Activated naive CD8-positive, alpha-beta T cell treated with anti-CD3 and anti-CD28 coated beads, Interleukin-2, amount 50 U/mL, for 16 hours (primary cell): ENCODE data around the gene MORN1.

Source experiments
- DNase-seq: peaks from one replicate; pipeline ENCODE4 v3.0.0-alpha.2; 2020; ENCODE audit warnings: low read depth, low spot score

The MORN1 gene

DNA sequence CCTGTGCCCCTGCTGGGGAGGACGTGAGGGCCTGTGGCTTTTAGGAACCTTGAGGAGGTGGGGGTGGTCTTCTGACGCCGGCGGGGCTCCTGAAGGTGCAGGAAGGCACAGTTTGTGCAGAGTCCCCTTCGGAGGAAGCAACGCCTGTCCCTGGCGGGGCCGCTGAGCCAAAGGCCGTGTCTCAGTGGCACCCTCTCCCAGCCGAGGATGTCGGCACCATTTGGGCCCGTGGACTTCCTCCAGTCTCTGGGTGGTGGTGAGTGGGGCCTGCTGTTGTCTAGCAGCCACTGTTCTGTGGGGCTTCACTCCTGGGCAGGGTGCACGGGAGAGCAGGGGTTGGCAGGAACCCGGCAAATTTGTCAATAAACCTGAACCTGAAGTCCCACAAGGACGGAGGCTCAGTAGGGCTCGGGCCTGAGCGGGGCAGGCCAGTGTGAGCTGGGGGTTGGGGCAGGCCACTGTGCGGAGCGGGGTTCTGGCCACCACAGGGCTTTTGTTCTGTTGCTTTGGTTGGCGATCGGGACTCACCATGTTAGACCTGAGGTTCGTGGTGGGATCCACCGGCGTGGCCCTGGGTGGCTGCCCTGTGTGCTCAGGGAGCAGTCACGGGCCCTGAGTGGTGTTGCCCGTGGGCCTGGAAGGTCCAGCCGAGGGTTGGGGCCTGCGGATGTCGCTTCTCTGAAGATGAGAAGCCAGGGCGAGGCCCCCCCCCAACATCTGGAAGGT lies 98.5 kb downstream of the MORN1 start:
- no peak for DNase-seq

DNA sequence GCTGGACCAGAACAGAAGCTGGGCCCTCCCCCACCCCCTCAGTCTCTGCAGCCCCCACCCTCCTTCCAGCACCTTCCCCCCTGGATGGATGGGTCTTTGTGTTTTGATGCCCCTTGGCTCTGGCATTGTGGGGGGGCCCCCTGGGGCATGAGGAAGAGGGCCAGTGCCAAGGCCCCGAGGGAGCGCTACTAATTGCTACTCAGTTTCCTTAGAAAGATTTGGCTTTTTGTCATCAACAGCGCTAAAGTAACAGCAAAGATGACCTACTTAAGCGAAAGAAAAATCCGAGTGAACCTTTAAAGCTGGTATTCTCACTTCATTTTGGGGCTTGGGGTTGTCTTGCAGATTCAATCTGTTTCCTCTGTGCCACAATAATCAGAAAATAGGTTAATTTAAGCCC lies 99.8 kb downstream of the MORN1 start:
- DNase-seq = no peak

GRCh38 chr1:2290595-2291510 lies 100.5 kb downstream of the MORN1 start:
- DNase-seq = peak; percentile 58

- no peak for DNase-seq
Observed at GRCh38 chr1:2290171-2290578, 101.2 kb downstream of the MORN1 start.

DNA sequence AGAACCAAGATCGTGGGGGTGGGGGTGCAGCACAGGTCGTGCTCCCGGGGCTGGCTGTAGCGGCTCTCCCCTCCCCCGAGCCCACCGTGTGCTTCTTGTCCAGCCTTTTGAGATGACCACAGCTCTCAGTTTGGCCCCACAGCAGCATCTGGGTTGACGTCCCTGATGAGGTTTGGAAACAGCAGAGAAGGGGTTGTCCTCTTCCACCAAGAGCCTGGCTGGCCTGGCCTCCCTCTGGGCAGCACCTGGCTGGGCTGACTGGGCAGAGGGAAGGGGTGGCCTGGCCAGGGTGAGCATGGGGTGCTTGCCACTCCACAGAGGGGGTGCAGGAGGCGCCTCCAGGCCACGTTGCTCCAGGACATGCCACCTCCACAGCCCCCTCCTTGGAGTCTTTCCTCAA lies 101.7 kb downstream of the MORN1 start:
- DNase-seq = no peak

DNA sequence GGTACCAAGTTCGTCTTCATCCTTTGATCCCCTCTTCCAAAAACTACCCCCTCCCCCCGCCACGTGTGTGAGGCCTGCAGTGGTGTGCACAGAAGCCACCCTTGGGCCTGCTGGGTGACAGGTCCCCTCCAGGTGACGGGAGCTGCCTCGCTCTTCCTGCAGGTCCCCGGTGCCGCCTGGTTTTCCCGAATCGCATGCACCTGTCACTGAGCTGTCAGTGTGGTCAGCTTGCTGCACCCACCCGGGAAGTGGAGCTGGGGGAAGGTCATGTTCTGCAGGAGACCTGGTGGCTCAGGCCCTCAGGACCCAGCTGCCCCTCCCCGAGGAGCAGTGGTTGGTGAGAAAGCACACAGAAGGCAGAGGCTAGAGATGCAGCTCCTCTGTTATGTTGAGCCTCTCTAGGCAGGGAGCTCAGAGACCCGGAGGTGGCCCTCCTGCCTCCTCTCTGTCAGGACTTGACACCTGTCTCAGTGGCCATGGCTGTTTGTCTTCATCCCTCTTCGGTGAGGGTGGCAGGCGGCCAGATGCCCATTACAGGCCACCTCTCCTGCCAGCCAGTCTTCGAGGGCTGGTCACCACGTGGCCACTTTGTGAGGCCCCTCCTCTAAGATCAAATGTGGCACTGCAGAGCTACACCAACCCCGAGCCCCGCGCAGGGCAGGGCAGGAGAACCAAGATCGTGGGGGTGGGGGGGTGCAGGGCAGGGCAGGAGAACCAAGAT lies 102.4 kb downstream of the MORN1 start:
- no peak for DNase-seq

DNA sequence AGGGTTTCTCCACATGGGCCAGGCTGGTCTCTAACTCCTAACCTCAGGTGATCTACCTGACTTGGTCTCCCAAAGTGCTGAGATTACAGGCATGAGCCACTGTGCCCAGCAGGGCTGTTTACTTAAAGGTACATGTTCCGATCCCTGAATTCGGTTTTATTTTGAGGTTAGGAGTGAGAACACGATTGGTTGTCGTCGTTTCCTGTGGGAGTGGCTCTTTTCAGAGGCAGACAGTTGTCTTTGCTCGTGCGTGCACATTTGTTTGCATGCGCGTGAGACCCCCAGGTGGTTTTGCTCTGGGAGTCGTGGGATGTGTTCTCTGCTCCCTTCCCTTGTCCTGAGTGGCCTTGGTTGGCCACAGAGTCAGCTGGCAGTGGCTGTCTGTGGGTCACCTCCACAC lies 103.0 kb downstream of the MORN1 start:
- DNase-seq = no peak

- DNase-seq = no peak
Observed at GRCh38 chr1:2287649-2288048, 103.7 kb downstream of the MORN1 start.

DNA sequence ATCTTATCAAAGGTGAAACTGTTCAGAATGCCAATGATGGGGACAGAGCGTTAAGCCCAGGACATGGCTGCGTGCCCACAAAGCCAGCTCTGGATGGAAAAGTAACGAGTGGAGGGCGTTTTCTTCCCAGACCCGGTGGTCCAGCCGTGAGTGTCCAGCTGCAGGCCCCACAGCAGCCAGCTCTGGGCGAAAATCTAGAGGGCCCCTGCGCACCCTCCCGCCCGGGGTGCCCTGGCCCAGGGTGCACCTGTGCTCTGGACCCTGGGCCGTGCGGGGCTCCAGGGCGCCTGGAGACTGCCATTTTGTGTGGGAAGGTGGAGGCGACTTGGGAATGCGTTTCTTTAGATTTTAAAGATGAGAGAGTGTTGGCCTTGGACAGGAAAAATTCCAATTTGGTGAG lies 104.4 kb downstream of the MORN1 start:
- DNase-seq = no peak

GRCh38 chr1:2284932-2285331 lies 106.4 kb downstream of the MORN1 start:
- no peak for DNase-seq

- DNase-seq = no peak
Observed at GRCh38 chr1:2283991-2284895, 107.1 kb downstream of the MORN1 start.

DNA sequence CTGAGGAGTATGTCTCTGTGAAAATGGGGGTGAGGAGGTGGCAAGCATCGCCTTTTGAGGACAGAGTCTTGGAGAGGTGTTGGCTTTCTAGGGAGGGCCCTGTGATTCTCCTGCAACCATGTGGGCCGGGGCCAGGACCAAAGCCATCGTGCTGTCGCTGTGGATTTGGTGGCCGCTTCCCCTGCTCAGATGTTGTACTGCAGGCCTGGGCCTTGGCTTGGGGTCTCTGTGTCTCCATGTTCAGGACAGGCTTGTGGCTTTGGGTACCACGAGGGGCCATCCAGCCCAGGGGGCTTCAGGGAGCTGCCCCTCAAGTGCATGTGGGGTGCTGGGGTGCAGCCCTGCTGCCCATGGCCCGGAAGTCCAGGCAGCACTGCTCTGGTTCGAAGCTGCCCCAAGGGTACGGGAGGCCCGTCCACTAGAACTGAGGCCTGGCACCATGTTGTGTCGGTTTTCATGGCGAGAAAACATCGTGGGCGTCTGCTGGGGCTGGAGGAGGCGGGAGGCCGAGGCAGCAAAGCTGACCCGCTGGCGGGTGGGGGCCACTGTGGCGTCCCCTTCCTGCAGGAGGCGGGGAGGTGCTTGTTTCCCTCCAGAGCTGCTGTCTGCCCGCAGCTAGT lies 107.9 kb downstream of the MORN1 start:
- no peak for DNase-seq

DNA sequence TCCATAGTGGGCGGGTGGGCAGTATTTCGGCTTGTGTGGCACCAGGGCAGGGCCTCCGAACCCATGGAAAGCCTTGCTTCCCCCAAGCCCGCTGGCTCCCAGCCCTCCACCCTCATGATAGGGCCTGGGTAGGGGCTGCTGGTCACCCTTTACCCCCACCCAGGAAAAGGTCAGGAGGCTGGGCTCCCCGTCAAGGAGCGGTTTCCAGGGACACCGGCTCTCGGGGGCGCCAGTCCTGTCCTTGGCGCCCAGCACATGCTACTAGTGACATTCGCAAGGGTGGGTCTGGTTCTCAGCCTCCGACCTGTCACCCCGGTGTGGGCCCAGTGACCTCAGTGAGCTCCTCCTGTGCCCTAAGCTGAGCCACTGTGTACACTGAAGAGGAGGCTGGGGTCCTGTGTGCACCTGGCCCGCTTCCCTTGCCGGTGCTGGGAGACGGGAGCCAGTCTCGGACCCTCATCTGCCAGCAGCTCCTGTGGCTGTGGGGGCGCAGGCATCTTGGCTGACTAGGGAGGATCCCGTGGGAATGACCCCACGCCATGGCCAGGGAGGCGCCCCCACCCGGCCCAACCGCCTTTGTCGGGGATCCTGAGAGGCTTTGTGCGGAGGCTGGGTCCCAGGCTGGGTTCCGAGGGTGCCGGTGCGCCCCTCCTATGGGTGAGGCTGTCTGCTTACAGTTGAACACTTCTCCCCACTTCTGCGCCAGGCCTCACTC lies 108.6 kb downstream of the MORN1 start:
- no peak for DNase-seq

GRCh38 chr1:2279817-2280216 lies 111.5 kb downstream of the MORN1 start:
- DNase-seq = no peak

- DNase-seq = no peak
Observed at GRCh38 chr1:2279210-2279639, 112.1 kb downstream of the MORN1 start.

DNA sequence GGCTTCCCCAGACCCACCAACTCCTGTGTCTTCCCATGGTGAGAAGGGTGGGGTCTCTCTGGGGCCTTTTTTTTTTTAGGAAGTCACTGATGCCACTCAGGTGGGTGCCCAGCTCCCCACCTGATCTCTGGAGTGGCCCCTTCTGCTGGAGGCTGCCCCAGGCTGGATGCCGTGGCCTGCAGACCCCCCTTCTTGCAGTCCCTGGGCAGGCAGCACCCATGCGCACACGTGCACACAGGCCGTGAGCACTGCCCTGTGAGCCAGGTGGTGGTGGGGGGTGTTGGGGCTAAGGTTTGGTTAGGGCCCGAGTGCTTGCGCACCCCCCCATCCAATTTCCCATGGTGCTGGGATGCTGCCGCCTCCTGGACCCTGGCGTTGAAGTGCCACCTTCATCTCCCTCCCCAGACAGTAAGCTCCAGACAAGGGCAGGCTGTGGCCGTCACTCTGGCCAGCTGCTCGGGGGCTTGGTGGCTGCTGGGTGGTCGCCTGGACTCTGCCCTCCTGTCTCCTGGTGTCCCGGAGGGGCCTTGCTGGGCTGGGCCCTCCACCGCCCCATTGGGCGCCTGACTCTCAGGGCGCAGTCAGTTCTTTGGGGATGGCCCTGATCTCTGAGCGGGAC lies 112.7 kb downstream of the MORN1 start:
- no peak for DNase-seq

DNA sequence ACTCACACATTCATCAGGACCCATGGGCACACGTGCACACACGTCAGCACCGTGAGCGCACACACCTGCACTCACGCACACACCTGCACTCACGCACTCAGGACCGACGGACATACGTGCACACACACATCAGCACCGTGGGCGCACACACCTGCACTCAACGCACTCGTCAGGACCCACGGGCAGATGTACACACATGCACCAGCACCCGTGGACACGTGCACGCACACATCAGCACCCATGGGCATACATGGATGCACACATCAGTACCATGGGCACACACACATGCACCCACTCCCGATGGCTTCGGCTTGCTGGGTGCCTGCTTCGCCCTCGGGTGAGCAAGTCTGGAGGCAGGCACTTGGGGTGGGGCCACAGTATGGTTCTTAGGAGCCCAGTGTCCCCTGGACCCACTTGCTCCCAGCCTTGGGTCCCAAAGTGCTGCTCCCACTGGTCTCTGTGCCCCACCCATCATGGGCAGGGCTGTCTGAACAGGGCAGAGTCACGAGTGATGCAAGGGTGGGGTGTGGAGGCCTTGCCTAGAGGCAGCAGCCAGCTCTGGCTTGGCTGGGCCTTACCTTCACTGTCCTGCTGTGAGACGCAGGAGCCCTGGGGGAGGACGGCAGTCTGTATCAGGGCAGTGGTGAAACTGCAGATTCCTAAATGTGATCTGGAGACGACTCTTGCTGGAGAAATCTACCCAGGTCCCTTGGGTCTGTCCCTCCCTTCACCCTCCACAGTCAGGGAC lies 113.4 kb downstream of the MORN1 start:
- DNase-seq = no peak

DNA sequence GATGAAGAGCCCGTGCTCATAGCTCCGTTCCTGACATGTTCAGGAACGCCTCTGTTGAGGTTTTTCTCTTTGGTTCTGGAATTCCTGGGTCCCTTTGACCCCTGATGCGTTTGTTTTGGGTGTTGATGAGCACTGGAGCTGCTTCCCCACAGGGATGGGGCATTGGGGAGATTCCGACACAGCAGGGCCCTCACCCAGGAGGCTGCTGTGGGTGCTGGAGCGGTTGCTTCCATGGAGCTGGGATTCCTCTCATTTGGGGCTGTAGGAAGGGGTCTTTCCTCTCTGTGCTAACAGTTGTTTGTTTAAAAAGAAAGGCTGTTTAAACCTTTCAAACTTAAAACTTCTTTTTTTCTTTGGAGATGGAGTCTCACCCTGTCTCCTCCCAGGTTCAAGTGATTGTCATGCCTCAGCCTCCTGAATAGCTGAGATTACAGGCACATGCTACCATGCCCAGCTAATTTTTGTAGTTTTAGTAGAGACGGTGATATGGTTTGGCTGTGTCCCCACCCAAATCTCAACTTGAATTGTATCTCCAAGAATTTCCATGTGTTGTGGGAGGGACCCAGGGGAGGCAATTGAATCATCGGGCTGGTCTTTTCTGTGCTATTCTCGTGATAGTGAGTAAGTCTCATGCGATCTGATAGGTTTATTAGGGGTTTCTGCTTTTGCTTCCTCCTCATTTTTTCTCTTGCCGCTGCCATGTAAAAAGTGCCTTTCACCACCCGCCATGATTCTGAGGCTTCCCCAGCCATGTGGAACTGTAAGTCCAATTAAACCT lies 114.4 kb downstream of the MORN1 start:
- no peak for DNase-seq
